Vagina (tissue), 2 donors: Measurements from ENCODE around the gene SH2D6.

ENCODE experiments used
- POLR2A ChIP-seq, 2 donors: fragments of 450-650 bp; IDR thresholded peaks; one replicate each; pipeline ENCODE4 v1.6.1; 2017; ENCODE audit warnings: antibody characterized with exemption in 2 of 2, mild to moderate bottlenecking in 2 of 2, moderate library complexity in 2 of 2
- POLR2AphosphoS5 ChIP-seq, 2 donors: sonication (generic); formaldehyde crosslinking; IDR thresholded peaks; one replicate each; pipeline ENCODE4 v1.9.0; 2017; ENCODE audit warnings: antibody characterized with exemption in 2 of 2, mild to moderate bottlenecking in 2 of 2, low read depth in 1 of 2; ENCODE audit not compliant: insufficient read depth in 1 of 2
- TF ChIP-seq, protein P1 (sequence below), 3 experiments: fragments of 450-650 bp in 2 of 3; fragments of 200-600 bp in 1 of 3; sonication (generic) in 1 of 3; IDR thresholded peaks; one replicate each; pipeline ENCODE4 v1.5.1; 2017 to 2019; ENCODE audit warnings: antibody characterized with exemption in 3 of 3, mild to moderate bottlenecking in 2 of 3, moderate library complexity in 2 of 3

DNA sequence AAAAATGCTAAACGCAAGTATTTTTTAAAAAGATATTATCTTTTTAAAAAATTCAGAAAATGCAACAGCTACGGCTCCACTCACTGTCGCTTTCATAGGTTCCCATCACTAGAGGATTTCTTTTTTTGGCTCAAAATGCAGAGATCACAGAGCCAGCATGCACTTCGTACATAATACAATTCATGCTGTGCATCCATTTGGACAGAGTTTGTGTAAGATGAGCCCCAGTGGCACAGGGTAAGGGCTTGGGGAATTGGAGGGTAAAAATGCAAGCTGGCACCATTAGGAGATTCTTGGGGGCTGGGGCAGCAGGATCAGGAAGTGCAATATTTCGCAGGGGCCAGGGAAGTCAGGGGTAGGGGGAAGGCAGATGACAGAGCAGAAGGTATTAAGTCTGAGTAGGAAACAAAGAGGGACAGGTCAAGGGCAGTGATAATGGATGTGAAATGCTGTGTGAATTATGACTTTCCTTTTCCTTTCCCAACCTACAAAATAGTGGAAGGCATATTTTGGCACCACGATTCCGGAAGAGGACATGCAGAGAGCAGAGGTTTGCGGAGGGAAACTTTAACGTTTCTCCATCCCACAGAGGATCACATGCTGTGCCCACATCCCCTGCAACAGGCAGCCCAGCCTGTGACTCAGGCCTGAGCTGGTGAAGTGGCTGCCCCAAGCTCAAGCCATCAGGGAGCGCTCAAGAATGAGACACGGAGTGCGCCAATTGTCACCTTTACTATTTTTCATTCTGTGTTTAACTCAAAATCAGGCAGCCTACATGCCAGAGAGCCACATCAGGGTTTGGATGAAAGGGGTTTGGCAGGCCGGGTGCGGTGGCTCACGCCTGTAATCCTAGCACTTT lies 13.1 kb upstream of the SH2D6 start:
- TF ChIP-seq POLR2AphosphoS5 (IDR thresholded peaks at IDR 0.05; ENCODE audit: insufficient read depth in 1 of 2, low read depth in 1 of 2) (peak in 1 of 2 donors; percentile 51), POLR2A (IDR thresholded peaks at IDR 0.05) (no peak)
- TF ChIP-seq, protein P1, sequence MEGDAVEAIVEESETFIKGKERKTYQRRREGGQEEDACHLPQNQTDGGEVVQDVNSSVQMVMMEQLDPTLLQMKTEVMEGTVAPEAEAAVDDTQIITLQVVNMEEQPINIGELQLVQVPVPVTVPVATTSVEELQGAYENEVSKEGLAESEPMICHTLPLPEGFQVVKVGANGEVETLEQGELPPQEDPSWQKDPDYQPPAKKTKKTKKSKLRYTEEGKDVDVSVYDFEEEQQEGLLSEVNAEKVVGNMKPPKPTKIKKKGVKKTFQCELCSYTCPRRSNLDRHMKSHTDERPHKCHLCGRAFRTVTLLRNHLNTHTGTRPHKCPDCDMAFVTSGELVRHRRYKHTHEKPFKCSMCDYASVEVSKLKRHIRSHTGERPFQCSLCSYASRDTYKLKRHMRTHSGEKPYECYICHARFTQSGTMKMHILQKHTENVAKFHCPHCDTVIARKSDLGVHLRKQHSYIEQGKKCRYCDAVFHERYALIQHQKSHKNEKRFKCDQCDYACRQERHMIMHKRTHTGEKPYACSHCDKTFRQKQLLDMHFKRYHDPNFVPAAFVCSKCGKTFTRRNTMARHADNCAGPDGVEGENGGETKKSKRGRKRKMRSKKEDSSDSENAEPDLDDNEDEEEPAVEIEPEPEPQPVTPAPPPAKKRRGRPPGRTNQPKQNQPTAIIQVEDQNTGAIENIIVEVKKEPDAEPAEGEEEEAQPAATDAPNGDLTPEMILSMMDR (IDR thresholded peaks at IDR 0.05), result no peak
